GM21526 (cell line): ENCODE measurements around the gene SEC24D.

Experiments
- ATAC-seq: cut with Tn5 transposase; IDR thresholded peaks from one replicate; pipeline ENCODE4 v1.9.1; 2021; ENCODE audit warnings: moderate library complexity; ENCODE audit not compliant: unreplicated experiment, low FRiP score

SEC24D gene

DNA sequence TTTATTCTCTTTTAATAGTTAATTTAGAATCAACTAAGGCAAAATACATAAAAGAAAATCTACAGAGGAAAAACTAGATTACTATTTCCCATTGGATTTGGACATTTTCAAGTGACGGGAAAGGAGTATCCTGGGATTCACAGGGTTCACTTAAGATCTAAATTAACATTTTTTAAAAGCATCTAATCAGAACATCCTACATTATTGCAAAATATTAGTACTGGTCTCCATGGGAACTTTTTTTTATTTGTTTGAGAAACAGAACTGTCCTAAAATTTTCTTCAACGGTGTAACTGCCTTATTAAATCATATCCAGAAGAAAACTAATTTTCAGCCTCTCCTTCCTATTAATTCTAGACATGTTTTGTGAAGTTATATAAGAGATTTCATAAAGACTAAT lies 81.0 kb downstream of the SEC24D start:
- ATAC-seq, result no peak

DNA sequence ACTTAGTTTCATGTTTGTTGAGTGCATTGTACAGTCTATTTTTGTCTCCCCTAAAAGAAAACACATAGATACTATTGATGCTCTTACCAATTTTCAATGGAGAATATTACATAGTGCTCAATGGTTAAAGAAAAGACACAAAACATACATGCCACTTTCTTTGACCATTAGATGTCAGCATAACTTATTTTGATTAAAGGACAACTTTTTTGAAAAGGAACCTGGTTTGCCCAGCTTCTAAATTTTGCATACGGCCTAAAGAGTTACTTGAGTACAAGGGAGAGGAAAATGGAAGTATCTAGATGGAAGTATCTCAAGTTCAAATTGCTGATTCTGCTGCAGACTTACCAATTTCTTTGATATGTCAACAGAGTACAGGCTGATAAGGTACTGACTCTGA lies 82.2 kb downstream of the SEC24D start:
- ATAC-seq, result no peak

DNA sequence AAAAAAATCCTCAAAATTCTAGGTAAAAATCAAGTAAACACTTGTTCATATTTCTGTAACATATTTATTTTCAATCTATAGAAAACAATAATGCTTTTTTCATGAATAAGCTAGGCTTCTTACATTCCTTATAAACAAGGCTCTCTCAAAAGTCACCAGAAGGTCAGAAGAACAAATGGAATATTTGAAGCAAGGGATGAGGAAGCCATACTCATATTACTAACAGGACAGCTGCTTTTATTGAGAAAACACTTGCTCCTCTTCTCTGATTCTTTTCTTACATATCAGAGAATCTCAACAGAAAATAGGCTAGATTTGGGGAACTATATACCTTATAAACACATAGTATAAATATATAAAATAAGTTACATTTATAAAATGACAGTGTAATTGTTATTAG lies 82.8 kb downstream of the SEC24D start:
- ATAC-seq, result no peak

DNA sequence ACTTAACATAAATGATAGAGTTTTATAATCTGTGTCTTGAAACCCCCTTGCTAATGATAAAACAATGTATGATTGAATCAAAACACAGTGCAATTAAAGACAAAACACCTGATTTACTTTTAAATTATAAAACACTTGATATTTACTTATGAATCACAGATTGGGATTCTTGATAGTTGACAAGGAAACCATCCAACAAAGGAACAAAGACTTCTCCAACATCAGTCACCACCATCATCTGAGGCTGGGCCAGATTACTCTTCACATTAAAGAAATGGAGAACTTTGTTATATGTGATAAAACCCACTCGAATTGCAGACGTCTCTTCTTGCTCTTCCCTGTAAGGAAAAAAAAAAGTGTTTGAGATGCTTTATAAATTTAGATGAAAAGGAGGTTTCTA lies 83.4 kb downstream of the SEC24D start:
- ATAC-seq, result no peak

DNA sequence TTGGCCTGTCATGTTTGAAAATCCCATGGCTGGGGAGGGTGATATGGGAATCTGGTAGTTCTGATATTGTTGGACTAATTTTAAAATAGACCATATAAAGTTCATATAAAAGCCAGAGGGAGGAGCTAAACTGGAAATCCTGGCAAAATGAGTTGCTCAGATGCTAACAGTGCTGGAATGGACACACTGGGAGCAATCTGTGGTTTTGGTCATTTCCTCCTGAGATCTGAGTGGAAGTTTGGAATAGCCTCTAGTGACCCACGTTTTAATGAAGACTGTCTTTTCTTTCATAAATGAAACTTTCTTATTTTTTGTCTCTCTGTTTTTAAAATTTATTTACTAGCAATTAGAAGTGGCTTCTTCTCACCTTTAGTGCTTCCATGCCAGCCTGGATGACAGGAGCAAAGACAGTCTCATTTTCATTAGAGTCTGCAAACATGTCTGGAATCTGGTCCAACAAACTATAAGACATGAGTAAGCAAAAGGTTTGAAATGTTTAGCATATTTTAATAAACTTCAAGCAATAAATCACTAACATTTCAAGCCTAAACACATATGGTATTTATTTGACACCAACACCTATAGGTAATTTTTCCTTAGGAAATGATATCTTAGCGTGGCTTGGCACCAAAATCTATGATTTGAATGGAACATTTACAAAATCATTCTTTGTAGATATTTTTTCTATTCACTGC lies 84.2 kb downstream of the SEC24D start:
- no peak for ATAC-seq

DNA sequence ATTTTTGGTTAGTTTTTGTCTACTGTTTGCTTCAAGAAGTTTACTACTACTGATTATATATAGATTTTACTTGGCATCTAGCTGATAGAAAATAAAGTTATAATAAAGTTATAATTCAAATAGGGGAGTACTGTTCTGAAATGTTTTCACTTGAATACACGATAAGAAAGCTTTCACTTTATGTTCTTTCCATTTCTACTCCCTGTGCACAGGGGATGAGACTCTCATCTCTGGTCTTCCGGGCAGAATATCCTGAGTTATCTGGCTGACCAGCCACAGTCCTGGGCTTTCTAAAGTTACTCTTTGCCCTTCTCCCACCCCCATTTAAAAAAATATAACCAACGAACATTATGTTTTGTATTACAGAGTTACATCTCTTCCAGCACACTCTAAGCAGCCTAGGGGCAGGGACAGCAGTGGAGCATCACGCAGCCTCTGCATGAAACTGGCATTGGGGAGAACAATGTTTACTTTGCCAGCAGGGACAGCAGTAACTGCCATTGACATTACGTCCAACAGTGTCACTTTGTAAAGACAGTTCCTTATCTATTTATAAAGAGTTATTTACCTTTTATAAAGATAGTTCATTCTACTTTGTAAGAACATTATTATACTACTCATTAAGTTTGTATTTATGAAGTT lies 86.5 kb downstream of the SEC24D start:
- no peak for ATAC-seq

DNA sequence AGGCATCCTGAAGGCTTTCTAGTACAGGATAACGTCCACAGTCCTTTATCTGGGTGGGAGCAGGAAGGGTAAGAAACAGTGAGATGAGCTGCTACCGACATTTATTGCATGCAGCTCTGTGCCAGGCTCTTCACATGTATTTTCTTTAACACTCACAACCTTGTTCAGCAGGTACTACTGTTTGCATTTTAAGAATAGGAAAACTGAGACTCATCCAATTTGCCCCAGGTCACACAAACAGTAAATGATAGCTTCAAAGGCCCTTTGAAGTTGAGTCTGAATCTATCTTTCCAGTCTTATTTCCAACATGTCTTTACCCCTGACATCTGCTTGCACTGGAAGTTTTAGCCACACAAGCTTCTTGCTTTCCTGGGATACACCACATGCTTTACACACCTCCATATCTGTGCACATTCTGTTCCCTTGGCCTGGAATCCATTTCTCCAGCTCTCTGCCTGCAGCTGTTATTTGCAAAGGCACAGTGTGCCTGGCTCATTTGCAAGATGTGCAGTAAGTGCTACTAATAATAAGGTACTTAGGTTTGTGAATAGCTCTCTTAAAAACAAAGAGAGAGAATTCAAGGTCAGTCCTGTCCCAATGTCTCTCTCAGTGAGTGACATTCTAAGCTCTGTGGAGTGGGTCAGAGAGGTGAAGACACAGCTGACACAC lies 89.5 kb downstream of the SEC24D start:
- no peak for ATAC-seq

DNA sequence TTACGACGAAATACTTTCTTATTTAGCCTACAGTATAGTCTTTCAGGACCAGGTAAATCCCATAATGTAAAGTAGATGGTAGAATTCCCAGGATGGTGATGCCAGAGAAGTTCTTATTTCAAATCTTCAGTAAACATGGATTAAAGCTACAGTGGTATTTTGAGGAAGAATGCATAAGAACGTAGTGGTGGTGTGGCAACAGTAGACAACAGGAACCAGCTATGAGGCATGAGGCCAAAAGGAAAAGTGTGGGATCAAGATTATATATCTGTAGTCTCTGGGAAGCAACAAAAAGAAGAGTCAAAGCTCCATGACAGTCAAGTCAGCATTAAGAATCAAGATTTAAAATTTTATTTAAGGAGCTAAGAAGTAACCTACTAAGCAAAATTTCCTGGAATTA lies 90.6 kb downstream of the SEC24D start:
- no peak for ATAC-seq

DNA sequence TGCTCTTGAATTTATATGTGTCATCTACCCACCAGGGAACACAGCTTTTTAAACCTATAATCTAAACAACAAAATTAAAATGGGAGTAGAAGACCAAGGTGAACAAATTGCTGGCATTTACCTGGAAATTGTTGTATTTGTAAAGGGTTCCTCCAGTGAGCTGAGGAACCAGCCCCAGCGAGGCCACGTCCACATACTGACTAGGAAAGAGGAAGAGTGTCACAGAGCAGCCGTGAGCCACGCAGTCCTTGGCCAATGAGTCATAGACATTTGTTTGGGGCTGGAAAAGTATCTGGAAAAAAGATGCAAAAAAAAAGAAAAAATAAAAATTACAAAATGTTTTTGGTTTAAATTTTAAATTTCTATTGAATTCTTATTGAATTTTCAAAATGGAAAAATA lies 92.1 kb downstream of the SEC24D start:
- no peak for ATAC-seq

DNA sequence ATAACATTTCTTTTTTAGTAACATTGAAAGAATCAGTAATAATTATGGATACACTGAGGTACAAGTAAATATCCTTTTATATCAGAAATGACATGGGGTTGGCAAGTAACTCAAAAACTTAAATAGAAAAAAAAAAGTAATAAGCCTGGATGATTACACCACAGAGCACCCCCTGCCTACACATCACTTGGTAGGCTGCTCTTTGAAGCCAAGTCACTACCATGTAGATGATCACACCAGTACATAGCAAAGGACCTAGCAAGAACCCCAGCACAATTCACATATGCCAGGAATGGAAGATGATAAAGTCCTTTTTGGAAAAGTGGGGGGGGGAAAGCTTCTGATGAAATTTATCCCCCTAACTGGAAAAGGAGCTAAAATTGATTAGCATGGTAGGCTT lies 93.9 kb downstream of the SEC24D start:
- ATAC-seq, result no peak

DNA sequence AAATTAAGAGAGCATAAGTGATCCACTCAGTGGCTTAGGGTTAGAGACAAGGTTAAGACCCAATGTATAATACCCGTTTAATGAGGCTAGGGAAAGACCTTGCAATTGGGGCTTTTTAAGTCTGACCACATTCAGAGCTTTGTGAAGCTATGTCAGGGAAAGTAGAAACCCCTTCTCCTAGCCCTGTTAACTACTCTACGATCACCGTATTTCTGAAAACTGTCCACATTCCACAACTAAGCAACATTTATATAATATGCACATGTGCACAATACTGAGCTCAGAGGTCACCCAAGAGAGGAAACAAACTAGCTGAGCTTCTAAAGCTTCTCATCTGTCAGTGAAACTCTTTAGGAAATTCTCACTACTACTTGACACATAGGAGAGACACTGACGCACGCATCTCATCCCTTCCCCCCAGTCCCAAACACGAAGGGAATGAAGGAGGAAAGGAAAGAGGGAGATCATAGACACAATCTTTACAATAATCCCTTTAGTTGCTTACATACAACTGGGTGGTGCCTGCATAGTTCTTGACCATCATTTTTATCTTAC lies 94.5 kb downstream of the SEC24D start:
- ATAC-seq, result no peak

DNA sequence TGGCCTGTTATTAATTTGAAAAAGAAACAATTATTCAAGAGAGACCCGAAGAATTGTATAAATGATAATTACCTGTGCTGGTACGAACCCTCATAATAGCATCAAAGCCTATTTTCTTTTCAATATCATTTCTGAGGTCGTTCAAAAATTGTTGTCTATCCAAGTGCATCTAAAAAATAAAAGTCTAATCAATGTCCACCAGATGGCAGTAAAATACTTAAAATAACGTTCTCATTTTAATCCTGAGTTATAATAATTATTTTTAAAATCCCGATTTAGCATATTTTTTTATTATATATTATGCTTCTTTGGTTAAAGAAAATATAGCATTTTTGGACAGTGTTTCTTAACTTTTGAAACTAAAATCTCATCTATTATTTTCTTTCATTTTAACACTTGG lies 95.1 kb downstream of the SEC24D start:
- no peak for ATAC-seq

DNA sequence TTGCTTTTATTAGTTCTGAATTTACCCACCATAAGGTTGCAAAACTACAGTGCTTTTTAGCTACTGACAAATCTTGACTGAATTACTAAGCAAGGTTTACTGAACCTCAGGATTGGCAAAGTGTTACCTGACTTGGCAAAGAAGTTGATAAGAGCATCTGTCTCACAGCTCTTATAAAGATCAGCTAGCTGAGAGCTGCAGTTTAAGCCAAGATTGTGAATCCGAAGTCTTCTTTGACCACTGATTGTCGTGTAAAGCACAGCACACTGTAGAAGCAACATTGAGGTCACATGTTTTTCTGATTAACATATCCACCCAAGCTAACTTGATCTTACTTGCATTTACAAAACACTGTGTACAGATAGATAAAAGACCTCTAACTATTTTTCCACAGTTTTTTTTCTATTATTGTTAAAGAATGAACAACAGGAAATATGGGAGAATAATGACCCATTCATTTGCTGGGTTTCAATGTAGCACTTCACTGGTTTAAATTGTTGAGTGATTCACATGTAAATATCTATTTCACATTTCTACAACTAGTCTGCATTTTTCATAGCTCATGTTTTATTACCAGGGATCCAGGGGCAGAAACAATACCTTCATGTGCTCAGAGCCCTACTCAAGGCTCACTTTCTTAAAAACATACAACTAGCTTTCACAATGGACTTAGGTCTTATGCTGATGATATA lies 96.8 kb downstream of the SEC24D start:
- ATAC-seq, result no peak

DNA sequence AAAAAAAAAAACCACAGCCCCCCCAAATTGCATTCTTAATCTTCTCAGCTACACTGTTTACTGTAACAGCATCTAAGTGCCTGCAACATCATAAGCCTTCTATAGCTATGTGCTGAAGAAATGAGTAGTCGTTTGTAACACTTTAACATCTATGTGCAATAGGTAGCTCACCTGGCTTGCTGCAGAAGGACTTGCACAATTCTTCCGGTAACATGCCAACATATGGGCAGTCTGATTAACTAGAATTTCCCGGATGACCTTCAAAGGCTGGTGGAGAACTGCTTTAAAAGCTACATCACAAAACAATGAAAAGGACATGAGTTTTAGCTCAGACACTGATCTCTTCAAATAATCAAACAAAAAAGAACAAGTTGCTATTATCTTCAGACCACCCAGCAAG lies 97.8 kb downstream of the SEC24D start:
- no peak for ATAC-seq

DNA sequence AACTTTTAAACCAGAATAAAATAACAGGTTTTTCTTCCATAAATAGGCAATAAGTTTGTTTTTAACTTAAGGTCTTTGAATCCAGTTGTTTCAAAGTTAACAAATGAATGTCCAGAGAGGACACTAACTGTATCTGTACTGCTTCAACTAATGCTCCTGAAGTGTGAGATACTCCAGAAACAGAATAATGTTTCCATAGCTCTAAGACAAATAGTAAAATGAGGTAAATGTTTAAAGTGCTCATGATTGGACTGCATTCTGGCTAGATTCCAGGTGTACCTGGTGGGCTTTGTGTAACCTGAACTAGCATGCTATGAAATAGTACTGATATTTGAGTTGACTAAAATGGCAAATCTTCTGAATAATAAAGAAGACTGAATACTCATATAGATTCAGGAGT lies 99.0 kb downstream of the SEC24D start:
- no peak for ATAC-seq

DNA sequence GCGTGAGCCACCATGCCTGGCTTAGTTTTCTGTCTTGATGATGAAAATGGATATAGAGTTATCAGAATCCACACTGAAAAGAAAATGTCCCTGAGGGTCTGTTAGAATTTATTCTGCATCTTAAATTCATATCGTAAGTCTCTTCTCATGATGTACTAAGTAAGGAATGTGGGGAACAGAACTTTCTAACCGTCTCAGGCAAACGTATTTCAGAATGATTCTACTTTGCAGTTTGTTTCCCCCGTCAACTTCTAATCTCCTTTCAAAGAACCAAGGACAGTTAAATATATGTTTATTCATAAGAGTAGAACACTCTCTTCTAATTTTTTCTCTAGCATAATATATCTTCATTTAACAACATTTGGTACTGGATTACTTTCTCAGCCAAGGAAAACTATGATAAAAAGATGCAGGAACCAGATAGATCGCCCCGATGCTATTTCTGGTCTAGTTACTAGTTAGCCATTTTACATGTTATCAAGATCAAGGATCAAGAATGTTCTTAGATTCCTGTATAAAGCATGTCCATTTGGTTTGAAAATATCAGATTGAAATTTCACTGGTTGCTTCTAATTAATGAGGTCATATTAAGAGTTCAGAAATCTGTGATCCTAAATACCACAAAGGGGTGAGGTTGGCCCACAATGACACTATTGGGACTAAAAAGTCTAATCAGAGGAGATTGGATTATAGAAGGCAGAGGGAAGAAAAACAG lies 101.3 kb downstream of the SEC24D start:
- ATAC-seq, result no peak

DNA sequence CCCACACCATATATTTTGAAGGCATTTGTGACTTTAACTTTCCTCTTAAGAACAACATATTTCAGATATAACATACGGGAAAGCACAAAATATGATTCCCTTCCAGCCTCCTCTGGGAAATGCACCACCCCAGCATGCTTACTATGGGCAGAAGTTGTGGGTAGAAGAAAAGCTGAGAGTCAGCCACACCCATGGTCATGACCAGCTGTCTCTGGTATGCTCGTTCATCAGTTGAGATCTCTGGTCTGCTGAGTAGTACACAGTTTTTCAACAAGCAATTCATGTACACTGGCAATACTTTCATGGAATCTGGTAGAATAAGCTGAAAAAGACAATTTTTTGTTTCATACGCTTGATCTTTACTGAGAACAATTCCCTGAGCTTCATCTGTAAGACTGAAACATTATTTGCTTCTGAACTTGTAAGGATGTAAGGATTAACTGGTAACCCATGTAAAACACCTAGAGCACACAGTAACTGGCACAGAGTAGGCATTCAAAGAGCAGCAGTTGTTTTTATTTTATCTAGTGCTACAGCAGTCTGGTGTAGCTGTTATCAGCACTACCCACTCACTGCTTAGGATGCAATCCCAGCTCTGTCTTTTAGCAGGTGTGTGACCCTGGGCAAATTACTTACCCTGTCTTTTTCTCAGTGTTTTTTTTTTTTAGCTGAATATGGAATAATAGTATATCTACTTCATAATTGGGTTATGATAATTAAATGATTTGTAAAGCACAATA lies 103.2 kb downstream of the SEC24D start:
- no peak for ATAC-seq

DNA sequence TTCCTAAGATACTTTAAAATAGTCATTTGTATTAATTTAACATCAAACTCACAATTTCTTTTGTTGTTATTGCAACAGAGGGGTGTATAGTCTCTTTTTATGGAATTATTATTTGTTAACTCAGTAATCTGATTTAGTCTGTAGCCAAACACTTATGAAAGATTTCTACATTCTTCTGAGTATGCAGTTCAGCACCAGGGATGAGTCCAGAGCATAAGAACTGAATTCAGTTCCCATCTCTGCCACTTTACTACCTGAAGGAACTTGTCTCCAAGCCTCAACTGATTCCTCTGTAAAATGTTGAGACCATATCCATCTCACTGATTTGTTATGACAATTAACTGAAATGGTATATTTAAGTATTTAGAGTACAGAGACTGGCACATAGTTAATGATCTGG lies 105.2 kb downstream of the SEC24D start:
- no peak for ATAC-seq

DNA sequence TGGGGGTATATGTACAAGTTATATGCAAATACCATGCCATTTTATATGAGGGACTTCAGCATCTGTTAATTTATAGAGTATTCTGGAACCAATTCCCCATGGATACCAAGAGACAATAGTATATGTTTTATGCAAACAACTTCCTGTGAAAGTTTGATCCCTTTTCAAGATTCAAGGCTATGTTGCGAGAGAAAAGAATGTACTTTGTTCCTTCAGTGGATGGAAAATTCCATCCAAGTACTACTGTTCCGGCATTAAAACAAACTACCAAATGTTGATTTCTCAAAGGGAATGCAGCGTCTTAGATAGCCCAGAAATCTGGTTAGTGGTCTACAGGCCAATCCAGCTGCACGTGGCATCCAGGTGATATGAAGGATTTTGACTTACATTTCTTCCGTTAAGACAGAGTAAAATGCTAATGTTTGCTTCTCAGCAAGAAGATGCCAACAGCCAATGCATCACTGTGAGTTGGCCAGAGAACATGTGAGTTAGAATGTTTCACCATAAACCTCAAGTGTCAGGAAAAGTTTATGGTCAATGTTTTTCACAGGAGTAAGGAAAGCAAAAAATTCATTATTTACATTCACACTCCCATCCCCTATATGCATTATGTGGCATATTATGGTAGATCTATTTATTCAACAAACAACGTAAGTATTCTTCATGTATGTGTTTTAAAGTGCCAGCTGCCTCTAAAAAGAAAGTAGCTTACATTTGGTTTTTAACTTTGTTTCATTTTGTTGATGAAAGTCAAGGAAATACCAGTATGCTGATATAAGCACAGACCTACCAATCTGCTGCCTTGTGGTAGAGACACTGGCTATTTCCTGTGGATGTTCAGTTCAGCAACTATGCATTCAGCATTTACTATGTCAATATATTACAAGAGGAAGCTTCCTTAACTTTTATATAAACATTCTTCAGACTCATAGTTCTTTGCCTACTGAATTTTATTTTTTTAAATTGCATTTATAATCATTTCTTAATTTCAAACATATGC lies 106.3 kb downstream of the SEC24D start:
- ATAC-seq, result no peak
